Right lobe of liver (tissue), 6 donors: Measurements from ENCODE around the gene ARNT2. TPM values are rescaled to one million over a fixed set of nuclear protein-coding genes. Genes with fewer than 3 reads are reported as not detected.
A peak's percentile ranks its signal among the peaks of the same experiment; 100 is the strongest.

Source experiments
- ATAC-seq, 4 donors: fragments of 200-7000 bp; cut with Tn5 transposase; one replicate each; pipeline ENCODE4 v1.9.1; 2020; ENCODE audit warnings: mild to moderate bottlenecking in 4 of 4, moderate library complexity in 4 of 4
- DNase-seq, 3 donors: peaks; one replicate each; pipeline ENCODE4 v3.0.0-alpha.2; 2020
- H3K27ac ChIP-seq, 3 donors: fragments of 200-600 bp; one replicate each; pipeline ENCODE4 v1.8.0; 2022
- H3K27me3 ChIP-seq, 2 donors: fragments of 200-600 bp; one replicate each; pipeline ENCODE4 v1.8.0; 2022
- H3K36me3 ChIP-seq, 4 donors: fragments of 200-600 bp; sonication (generic) in 1 of 4; one replicate each; pipeline versions ENCODE4 v1.5.1 to v1.8.0; 2017 to 2022; ENCODE audit warnings: control low read depth in 1 of 4
- H3K4me1 ChIP-seq, 4 donors: fragments of 200-600 bp; sonication (generic) in 1 of 4; one replicate each; pipeline versions ENCODE4 v1.5.1 to v1.8.0; 2017 to 2022; ENCODE audit warnings: control low read depth in 1 of 4
- H3K4me3 ChIP-seq, 3 donors: fragments of 200-600 bp; one replicate each; pipeline ENCODE4 v1.8.0; 2022
- H3K9me3 ChIP-seq, 4 donors: fragments of 200-600 bp; sonication (generic) in 1 of 4; one replicate each; pipeline versions ENCODE4 v1.5.1 to v1.8.0; 2017 to 2022; ENCODE audit warnings: control low read depth in 1 of 4
- POLR2A ChIP-seq: fragments of 450-650 bp; IDR thresholded peaks from one replicate; pipeline ENCODE4 v1.6.1; 2017; ENCODE audit warnings: antibody characterized with exemption, mild to moderate bottlenecking
- WGBS: methylation state at CpG from one replicate; pipeline ENCODE4 v1.1.6; 2018; ENCODE audit warnings: low coverage, low lambda C conversion rate; ENCODE audit not compliant: insufficient coverage; ENCODE audit errors: missing lambda C conversion rate; 5-methylcytosine and 5-hydroxymethylcytosine counted together
- intact Hi-C, 2 donors: fragments of 100-400 bp; cut with DNase I; formaldehyde crosslinking; loops; one replicate each; pipeline versions ENCODE4 v1.11.2 to v1.14.1; 2022
- total RNA-seq, 6 experiments: library from RNA; depleted of rRNA in 2 of 6; stranded (reverse); fragments of >200 nt in 2 of 6; fragmentation: NEBNext Ultra II Directional in 3 of 6; extraction: Animal tissue kit (Norgen Biotek cat#: 25700) in 3 of 6; gene quantifications; one replicate each; pipeline versions ENCODE4 v1.1.0 to v1.2.4, GENCODE V29; 2016 to 2023
- TF ChIP-seq, protein P1 (sequence below), 4 donors: fragments of 200-600 bp in 3 of 4; fragments of 450-650 bp in 1 of 4; IDR thresholded peaks; one replicate each; pipeline versions ENCODE4 v1.5.1 to v1.8.0; 2016 to 2022; ENCODE audit warnings: antibody characterized with exemption in 4 of 4, mild to moderate bottlenecking in 2 of 4
- donor health status: DM: no; HTN: yes; CAD: no.
- donor health status: DM: no; HTN: no; CAD: no.
- donor health status: DM: no; HTN: no; CAD: no.
- donor health status: DM: no; HTN: yes; CAD: no.
- donor health status: DM: no; HTN: yes; CAD: no.

ARNT2 gene
- total RNA-seq, 6 experiments from 2014 or later = 0.12 to 1.3 (median 0.46) TPM

GRCh38 chr15:80480171-80480811, 76.1 kb downstream of the ARNT2 start:
- intact Hi-C loops = no loop called here
- no peak overlapping the region for H3K4me3 ChIP-seq
- ATAC-seq = peak in 3 of 4 donors; percentile 20 to 39 (median 36)
- H3K36me3 ChIP-seq = no peaks in the 10 kb centered on the region
- TF ChIP-seq POLR2A = no peak
- TF ChIP-seq, protein P1, sequence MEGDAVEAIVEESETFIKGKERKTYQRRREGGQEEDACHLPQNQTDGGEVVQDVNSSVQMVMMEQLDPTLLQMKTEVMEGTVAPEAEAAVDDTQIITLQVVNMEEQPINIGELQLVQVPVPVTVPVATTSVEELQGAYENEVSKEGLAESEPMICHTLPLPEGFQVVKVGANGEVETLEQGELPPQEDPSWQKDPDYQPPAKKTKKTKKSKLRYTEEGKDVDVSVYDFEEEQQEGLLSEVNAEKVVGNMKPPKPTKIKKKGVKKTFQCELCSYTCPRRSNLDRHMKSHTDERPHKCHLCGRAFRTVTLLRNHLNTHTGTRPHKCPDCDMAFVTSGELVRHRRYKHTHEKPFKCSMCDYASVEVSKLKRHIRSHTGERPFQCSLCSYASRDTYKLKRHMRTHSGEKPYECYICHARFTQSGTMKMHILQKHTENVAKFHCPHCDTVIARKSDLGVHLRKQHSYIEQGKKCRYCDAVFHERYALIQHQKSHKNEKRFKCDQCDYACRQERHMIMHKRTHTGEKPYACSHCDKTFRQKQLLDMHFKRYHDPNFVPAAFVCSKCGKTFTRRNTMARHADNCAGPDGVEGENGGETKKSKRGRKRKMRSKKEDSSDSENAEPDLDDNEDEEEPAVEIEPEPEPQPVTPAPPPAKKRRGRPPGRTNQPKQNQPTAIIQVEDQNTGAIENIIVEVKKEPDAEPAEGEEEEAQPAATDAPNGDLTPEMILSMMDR (IDR thresholded peaks at IDR 0.05) = no peak
- H3K4me1 ChIP-seq = no peaks in the 10 kb centered on the region
- DNase-seq = no peak
- no peaks in the 10 kb centered on the region for H3K27me3 ChIP-seq
- no peaks in the 10 kb centered on the region for H3K9me3 ChIP-seq
- H3K27ac ChIP-seq = peak overlapping the region in 1 of 3 donors; percentile 24
- WGBS = 48% methylated on average over 4 of the region's 6 CpGs

DNA sequence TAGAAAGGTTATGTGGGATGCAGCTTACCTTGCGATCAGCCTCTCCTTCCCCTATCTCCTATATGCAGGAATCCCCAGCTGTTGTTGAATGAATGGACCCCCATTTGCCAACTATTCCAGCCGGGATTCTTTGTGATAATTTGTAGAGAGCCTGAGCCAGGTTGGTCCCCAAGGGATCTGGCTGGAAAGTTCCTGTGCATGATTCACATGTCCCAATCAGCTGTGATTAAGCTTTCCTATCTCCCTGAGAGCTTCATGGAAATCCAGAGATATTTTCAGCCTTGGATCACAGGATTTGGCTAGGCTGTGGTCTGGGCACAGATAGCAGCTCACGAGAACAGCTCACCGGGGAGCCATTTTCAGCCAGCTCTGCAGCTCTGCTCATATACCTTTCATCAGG, 76.7 kb downstream of the ARNT2 start:
- ATAC-seq = peak in 2 of 4 donors; percentile 21 to 35

DNA sequence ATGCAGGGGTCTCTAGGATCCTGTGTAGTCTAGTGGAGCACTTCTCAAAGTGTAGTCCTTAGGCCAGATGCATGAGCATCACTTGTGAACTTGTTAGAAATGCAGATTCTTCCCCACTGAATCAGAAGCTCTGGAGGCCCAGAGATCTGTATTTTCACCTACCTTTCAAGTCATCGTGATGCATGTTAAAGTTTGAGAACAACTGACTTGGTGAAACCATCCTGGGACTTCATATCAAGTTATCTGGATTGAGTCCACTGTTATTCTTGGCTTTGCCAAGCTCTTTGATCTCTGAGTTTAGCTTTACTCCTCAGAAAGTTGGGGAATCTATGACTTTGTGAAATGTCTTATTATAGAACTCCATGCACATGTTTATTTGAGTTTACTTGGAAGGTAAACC, 78.5 kb downstream of the ARNT2 start:
- Histone ChIP-seq H3K4me3 (no peak overlapping the region), H3K36me3 (no peaks in the 10 kb centered on the region), H3K27me3 (no peaks in the 10 kb centered on the region), H3K27ac (no peak overlapping the region), H3K4me1 (no peaks in the 10 kb centered on the region), H3K9me3 (no peaks in the 10 kb centered on the region)
- DNase-seq (no peak), ATAC-seq (no peak)
- intact Hi-C loops = no loop called here
- TF ChIP-seq, protein P1 (IDR thresholded peaks at IDR 0.05) = no peak
- no peak for TF ChIP-seq POLR2A
- WGBS = 57% methylated on average over 1 of the region's 1 CpG

More for the DNA sequence above, 76.7 kb downstream of the ARNT2 start:
- no peak overlapping the region for H3K27ac ChIP-seq
- H3K4me1 ChIP-seq = no peaks in the 10 kb centered on the region
- no peaks in the 10 kb centered on the region for H3K9me3 ChIP-seq
- 50% methylated on average over 4 of the region's 4 CpGs for WGBS
- intact Hi-C loops = no loop called here
- H3K4me3 ChIP-seq = no peak overlapping the region
- no peak for TF ChIP-seq POLR2A
- TF ChIP-seq, protein P1 (IDR thresholded peaks at IDR 0.05) = no peak
- no peak for DNase-seq
- H3K27me3 ChIP-seq = no peaks in the 10 kb centered on the region
- no peaks in the 10 kb centered on the region for H3K36me3 ChIP-seq

GRCh38 chr15:80483725-80484161, 79.6 kb downstream of the ARNT2 start:
- ATAC-seq (no peak), DNase-seq (no peak)
- no peaks in the 10 kb centered on the region for H3K4me1 ChIP-seq
- H3K27ac ChIP-seq = no peak overlapping the region
- TF ChIP-seq, protein P1 (IDR thresholded peaks at IDR 0.05) = no peak
- no peak for TF ChIP-seq POLR2A
- no CpG with 5 or more reads among the region's 2 CpGs for WGBS
- H3K4me3 ChIP-seq = no peak overlapping the region
- no peaks in the 10 kb centered on the region for H3K27me3 ChIP-seq
- no peaks in the 10 kb centered on the region for H3K36me3 ChIP-seq
- intact Hi-C loops = no loop called here
- H3K9me3 ChIP-seq = no peaks in the 10 kb centered on the region
